Uterus (tissue), 2 donors: ENCODE data around the gene SF3B3.

ENCODE experiments used
- CTCF ChIP-seq, 4 experiments: fragments of 200-600 bp in 2 of 4; fragments of 450-650 bp in 2 of 4; sonication (generic) in 2 of 4; IDR thresholded peaks; one replicate each; pipeline ENCODE4 v1.5.1; 2016 to 2019; ENCODE audit warnings: antibody characterized with exemption in 4 of 4, mild to moderate bottlenecking in 2 of 4, moderate library complexity in 1 of 4
- POLR2A ChIP-seq, 2 donors: fragments of 450-650 bp; IDR thresholded peaks; one replicate each; pipeline ENCODE4 v1.6.1; 2016; ENCODE audit warnings: antibody characterized with exemption in 2 of 2, mild to moderate bottlenecking in 1 of 2, moderate library complexity in 1 of 2

GRCh38 chr16:70484867-70485266, 38.7 kb upstream of the SF3B3 start:
- TF ChIP-seq CTCF (IDR thresholded peaks at IDR 0.05) (no peak), POLR2A (IDR thresholded peaks at IDR 0.05) (no peak)
